Lung (tissue), 12 donors: ENCODE measurements around the gene CLDN9. TPM values are rescaled to one million over a fixed set of nuclear protein-coding genes. Genes with fewer than 3 reads are reported as not detected.

Source experiments
- ATAC-seq: fragments of 200-7000 bp; cut with Tn5 transposase; one replicate; pipeline ENCODE4 v1.9.1; 2020; ENCODE audit warnings: moderate number of reproducible peaks; ENCODE audit not compliant: insufficient read depth, low FRiP score
- DNase-seq, 3 donors: peaks; one replicate each; pipeline ENCODE4 v3.0.0-alpha.2; 2013 to 2017
- H3K27ac ChIP-seq, 2 donors: one replicate each; pipeline ENCODE4 v1.5.1; 2013; ENCODE audit warnings: mild to moderate bottlenecking in 2 of 2, moderate library complexity in 2 of 2, control low read depth in 1 of 2, inconsistent platforms in 1 of 2, low read depth in 1 of 2, low read length in 1 of 2
- H3K27me3 ChIP-seq, 3 donors: one replicate each; pipeline ENCODE4 v1.5.1; 2013; ENCODE audit warnings: low read length in 2 of 3; ENCODE audit not compliant: control insufficient read depth in 3 of 3, insufficient read depth in 3 of 3
- H3K36me3 ChIP-seq, 4 donors: one replicate each; pipeline ENCODE4 v1.5.1; 2013; ENCODE audit warnings: low read length in 4 of 4, mild to moderate bottlenecking in 1 of 4, moderate library complexity in 1 of 4; ENCODE audit not compliant: control insufficient read depth in 4 of 4, insufficient read depth in 4 of 4
- H3K4me1 ChIP-seq, 5 donors: one replicate each; pipeline ENCODE4 v1.5.1; 2013; ENCODE audit warnings: low read length in 5 of 5, mild to moderate bottlenecking in 2 of 5, moderate library complexity in 1 of 5; ENCODE audit not compliant: control insufficient read depth in 5 of 5, insufficient read depth in 5 of 5
- H3K4me3 ChIP-seq: one replicate; pipeline ENCODE4 v1.5.1; 2013; ENCODE audit warnings: mild to moderate bottlenecking, control low read depth, moderate library complexity
- H3K9ac ChIP-seq, 2 donors: one replicate each; pipeline ENCODE4 v1.5.1; 2013; ENCODE audit warnings: low read length in 2 of 2, control low read depth in 1 of 2; ENCODE audit not compliant: insufficient read depth in 1 of 2
- H3K9me3 ChIP-seq, 4 donors: one replicate each; pipeline ENCODE4 v1.5.1; 2013; ENCODE audit warnings: low read length in 3 of 4, mild to moderate bottlenecking in 1 of 4, moderate library complexity in 1 of 4; ENCODE audit not compliant: control insufficient read depth in 4 of 4, insufficient read depth in 3 of 4
- WGBS, 2 donors: extraction: QIAGEN DNeasy Blood & Tissue Kit; methylation state at CpG; one replicate each; pipeline ENCODE4 v1.1.7; 2013; 5-methylcytosine and 5-hydroxymethylcytosine counted together
- polyA plus RNA-seq, 2 donors: library from polyadenylated mRNA; stranded (reverse); fragments of 200-250 nt; gene quantifications; one replicate each; pipeline ENCODE4 v1.2.1, GENCODE V29; 2013
- total RNA-seq, 2 donors: library from RNA; depleted of rRNA in 1 of 2; stranded (reverse); fragments of >200 nt in 1 of 2; gene quantifications; one replicate each; pipeline ENCODE4 v1.2.1, GENCODE V29; 2014 to 2021
- TF ChIP-seq, protein P1 (sequence below): IDR thresholded peaks from 2 replicates; pipeline ENCODE4 v1.5.1; 2012; ENCODE audit warnings: mild to moderate bottlenecking; ENCODE audit errors: control extremely low read depth, extremely low read depth
- donor health status: control.
- donor health status: control.
- donor health status: Bipolar disorder and iron deficiency.
- donor health status: healthy.
- donor health status: DM: yes; HTN: yes; CAD: no.

Gene CLDN9
- total and polyA plus RNA-seq, 4 donors = 0.91 to 5.3 (median 1.3) TPM

DNA sequence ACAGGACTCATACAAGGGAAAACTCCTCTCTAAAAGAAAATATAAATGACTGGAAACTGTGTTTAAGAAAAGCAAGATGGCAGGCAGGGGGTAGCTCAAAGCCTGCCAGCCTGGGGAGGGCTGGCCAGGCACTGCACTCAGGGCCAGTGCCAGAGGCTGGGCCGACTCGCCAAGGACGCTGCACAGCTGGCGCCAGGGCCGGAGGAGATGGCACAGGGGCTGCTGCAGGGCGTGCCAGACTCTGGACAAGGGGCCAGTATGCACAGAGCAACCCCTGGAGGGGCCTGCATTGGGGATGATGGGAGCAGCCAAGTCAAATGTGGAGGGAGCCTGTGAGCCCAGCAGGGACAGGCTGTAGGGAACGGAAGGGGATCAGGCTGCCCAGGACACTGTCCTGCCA lies 36.5 kb upstream of the CLDN9 start:
- TF ChIP-seq, protein P1, sequence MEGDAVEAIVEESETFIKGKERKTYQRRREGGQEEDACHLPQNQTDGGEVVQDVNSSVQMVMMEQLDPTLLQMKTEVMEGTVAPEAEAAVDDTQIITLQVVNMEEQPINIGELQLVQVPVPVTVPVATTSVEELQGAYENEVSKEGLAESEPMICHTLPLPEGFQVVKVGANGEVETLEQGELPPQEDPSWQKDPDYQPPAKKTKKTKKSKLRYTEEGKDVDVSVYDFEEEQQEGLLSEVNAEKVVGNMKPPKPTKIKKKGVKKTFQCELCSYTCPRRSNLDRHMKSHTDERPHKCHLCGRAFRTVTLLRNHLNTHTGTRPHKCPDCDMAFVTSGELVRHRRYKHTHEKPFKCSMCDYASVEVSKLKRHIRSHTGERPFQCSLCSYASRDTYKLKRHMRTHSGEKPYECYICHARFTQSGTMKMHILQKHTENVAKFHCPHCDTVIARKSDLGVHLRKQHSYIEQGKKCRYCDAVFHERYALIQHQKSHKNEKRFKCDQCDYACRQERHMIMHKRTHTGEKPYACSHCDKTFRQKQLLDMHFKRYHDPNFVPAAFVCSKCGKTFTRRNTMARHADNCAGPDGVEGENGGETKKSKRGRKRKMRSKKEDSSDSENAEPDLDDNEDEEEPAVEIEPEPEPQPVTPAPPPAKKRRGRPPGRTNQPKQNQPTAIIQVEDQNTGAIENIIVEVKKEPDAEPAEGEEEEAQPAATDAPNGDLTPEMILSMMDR = no peak
- H3K36me3 ChIP-seq = no peaks in the 10 kb centered on the region
- H3K9ac ChIP-seq = no peak overlapping the region
- H3K27ac ChIP-seq = no peak overlapping the region
- DNase-seq (no peak), ATAC-seq (no peak)
- peaks cover 0 to 41% (median 5%) of the 10 kb centered on the region in 5 donors for H3K4me1 ChIP-seq
- no peaks in the 10 kb centered on the region for H3K9me3 ChIP-seq
- WGBS, 2 donors = 93 to 96% methylated on average over 7 of the region's 7 CpGs
- H3K4me3 ChIP-seq = no peak overlapping the region
- H3K27me3 ChIP-seq = no peaks in the 10 kb centered on the region

DNA sequence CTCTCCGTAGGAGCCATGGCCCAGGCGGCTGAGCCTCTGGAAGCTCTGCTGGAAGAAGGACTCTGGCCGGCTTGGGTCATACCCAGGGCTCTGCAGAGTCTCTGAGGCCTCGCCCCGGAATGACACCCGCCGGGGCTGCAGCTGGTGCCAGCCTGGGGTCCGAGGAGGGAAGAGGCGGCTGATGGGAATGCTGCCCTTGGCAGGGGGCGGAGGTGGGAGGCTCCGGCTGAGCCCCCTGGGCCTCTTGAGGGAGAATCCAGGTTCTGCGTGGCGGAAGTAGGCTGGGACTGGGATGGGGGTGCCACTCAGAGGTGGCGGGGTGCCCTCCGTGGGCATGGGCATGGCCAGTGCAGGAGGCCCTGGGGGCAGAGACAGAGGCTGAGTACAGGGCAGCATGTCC lies 36.0 kb upstream of the CLDN9 start:
- Histone ChIP-seq H3K9me3 (no peaks in the 10 kb centered on the region), H3K9ac (no peak overlapping the region), H3K4me3 (no peak overlapping the region), H3K36me3 (no peaks in the 10 kb centered on the region), H3K27ac (no peak overlapping the region), H3K4me1 (peaks cover 0 to 45% (median 5%) of the 10 kb centered on the region in 5 donors), H3K27me3 (no peaks in the 10 kb centered on the region)
- DNase-seq = no peak
- ATAC-seq = no peak
- WGBS, 2 donors = 95% methylated on average over 15 of the region's 15 CpGs
- TF ChIP-seq, protein P1 = no peak

DNA sequence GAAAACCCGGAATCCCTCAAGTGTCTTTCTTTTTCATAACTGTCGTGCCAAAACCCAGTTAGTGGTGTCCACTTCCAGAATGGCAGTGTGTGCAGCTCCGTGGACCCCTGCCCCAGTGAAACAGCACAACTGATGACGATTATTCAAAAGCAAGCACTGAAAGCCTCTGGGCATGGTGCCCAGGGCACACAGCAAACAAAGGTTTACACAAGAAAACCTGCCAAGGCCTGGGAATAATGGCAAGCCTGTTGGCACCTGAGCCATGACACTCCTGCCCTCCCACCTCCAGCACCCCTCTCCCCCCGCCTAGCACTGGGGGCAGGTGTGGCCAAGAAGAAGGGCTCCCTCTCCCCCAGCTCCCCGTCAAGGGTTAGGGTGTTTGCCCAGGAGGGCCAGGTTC lies 35.3 kb upstream of the CLDN9 start:
- Histone ChIP-seq H3K36me3 (no peaks in the 10 kb centered on the region), H3K9me3 (no peaks in the 10 kb centered on the region), H3K4me1 (peaks cover 0 to 41% (median 5%) of the 10 kb centered on the region in 5 donors), H3K4me3 (no peak overlapping the region), H3K27ac (no peak overlapping the region), H3K9ac (no peak overlapping the region), H3K27me3 (no peaks in the 10 kb centered on the region)
- ATAC-seq (no peak), DNase-seq (peak in 2 of 3 donors; percentile 54 to 77)
- 70 to 81% methylated on average over 6 of the region's 6 CpGs for WGBS, 2 donors
- TF ChIP-seq, protein P1 = no peak

DNA sequence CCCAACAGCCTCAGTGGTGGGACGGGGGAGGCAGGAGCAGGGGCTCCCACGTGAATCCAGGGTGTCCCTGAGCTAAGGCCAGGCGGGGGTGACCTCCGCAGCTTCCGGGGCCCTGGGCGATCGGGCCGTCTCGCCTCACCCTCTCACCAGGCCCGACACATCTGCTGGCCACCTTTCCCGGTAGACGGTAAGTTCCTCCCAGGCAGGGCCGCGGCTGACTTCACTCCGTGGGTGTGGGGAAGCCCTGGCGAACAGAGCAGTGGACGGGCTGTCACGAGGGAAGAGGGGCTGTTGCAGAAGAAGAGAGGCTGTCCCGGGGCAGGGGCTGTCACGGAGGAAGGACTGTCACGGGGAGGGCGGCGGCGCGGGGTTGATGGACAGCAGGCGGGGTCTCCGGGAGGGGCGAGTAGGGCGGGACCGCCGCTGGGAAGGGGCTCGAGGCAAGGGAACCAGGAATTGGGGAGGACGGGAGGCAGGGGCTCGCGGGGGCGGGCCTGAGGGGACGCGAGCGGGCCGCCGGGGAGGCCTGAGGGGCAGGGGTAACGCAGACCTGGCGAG lies 33.0 kb upstream of the CLDN9 start:
- TF ChIP-seq, protein P1 = no peak
- Histone ChIP-seq H3K4me3 (peak overlapping the region; percentile 42), H3K36me3 (no peaks in the 10 kb centered on the region), H3K9ac (no peak overlapping the region), H3K27me3 (no peaks in the 10 kb centered on the region), H3K9me3 (no peaks in the 10 kb centered on the region), H3K4me1 (peaks cover 0 to 24% (median 7%) of the 10 kb centered on the region in 5 donors), H3K27ac (no peak overlapping the region)
- ATAC-seq = no peak
- no peak for DNase-seq
- WGBS, 2 donors = 6 to 9% methylated on average over 36 to 43 of the region's 43 CpGs
